Effector memory CD4-positive, alpha-beta T cell (primary cell): Measurements from ENCODE around the gene STXBP5.
"Not testable (repeated sequence)": the region's sequence is repeated elsewhere in the genome, so short reads cannot be mapped to it uniquely, and the experiment has no call there.

Source experiments
- DNase-seq, 3 donors: peaks; one replicate each; pipeline ENCODE4 v3.0.0-alpha.2; 2020
- H3K27ac ChIP-seq: 2 replicates; pipeline ENCODE4 v1.7.0; 2013; ENCODE audit warnings: mild to moderate bottlenecking, low read length, moderate library complexity; ENCODE audit not compliant: insufficient read depth, poor library complexity, severe bottlenecking
- H3K27me3 ChIP-seq: replicated peaks from 2 replicates; pipeline ENCODE4 v1.7.0; 2013; ENCODE audit warnings: mild to moderate bottlenecking, low read length; ENCODE audit not compliant: insufficient read depth, control insufficient read depth, poor library complexity, severe bottlenecking
- H3K36me3 ChIP-seq: 2 replicates; pipeline ENCODE4 v1.7.0; 2013; ENCODE audit warnings: mild to moderate bottlenecking, low read length, moderate library complexity; ENCODE audit not compliant: control insufficient read depth, insufficient read depth
- H3K4me1 ChIP-seq: 2 replicates; pipeline ENCODE4 v1.7.0; 2013; ENCODE audit warnings: low read length, mild to moderate bottlenecking; ENCODE audit not compliant: control insufficient read depth, insufficient read depth, poor library complexity, severe bottlenecking
- H3K4me3 ChIP-seq: 2 replicates; pipeline ENCODE4 v1.7.0; 2013; ENCODE audit warnings: low read length, low read depth, mild to moderate bottlenecking; ENCODE audit not compliant: insufficient read depth, poor library complexity, severe bottlenecking
- H3K9me3 ChIP-seq: 2 replicates; pipeline ENCODE4 v1.7.0; 2013; ENCODE audit warnings: mild to moderate bottlenecking, low read length, moderate library complexity; ENCODE audit not compliant: control insufficient read depth

Gene STXBP5

DNA sequence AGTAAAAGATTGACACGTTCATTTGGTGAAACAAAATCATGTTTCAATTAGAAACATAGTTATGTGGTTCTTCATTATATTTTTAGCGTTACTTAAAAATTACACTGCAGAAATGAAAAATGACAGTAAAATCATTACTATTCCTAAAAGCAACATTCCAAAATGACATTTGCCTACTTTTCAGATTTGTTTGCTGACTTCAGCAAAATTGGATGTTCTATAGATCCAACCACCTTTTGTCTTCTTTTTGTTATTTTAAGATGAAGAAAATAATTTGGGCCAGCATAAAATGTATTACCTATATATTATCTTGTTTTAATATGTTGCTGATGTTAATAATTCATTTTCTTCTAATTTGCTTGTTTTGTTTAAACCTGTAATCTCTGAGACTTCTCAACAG, 30.5 kb downstream of the STXBP5 start:
- Histone ChIP-seq H3K27me3 (no peaks in the 10 kb centered on the region), H3K27ac (no peak overlapping the region), H3K4me1 (no peaks in the 10 kb centered on the region), H3K36me3 (peaks cover 5% of the 10 kb centered on the region), H3K4me3 (no peak overlapping the region), H3K9me3 (no peaks in the 10 kb centered on the region)
- no peak for DNase-seq

DNA sequence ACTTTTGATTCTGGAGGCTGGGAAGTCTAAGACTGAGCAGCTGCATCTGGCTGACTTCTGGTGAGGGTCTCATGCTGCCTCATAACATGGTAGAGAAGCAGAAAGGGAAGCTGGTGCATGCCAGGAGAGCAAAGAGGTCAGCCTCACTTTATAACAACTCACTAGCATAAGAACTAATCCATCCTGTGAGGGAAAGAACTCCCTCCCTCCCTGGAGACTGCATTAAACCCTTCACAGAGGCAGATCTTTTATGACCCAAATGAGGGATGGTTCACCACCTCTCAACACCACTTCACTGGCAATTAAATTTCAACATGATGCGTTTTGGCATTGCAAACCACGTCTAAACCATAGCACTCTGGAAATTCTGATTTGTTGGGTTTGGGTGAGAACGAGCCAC, 33.9 kb downstream of the STXBP5 start:
- H3K4me3 ChIP-seq = no peak overlapping the region
- no peaks in the 10 kb centered on the region for H3K9me3 ChIP-seq
- no peak for DNase-seq
- no peaks in the 10 kb centered on the region for H3K27me3 ChIP-seq
- no peaks in the 10 kb centered on the region for H3K4me1 ChIP-seq
- H3K36me3 ChIP-seq = peaks cover 9% of the 10 kb centered on the region
- no peak overlapping the region for H3K27ac ChIP-seq

GRCh38 chr6:147238906-147239305, 34.7 kb downstream of the STXBP5 start:
- no peak overlapping the region for H3K4me3 ChIP-seq
- H3K9me3 ChIP-seq = no peaks in the 10 kb centered on the region
- no peaks in the 10 kb centered on the region for H3K27me3 ChIP-seq
- peaks cover 9% of the 10 kb centered on the region for H3K36me3 ChIP-seq
- H3K27ac ChIP-seq = no peak overlapping the region
- no peak for DNase-seq
- no peaks in the 10 kb centered on the region for H3K4me1 ChIP-seq

DNA sequence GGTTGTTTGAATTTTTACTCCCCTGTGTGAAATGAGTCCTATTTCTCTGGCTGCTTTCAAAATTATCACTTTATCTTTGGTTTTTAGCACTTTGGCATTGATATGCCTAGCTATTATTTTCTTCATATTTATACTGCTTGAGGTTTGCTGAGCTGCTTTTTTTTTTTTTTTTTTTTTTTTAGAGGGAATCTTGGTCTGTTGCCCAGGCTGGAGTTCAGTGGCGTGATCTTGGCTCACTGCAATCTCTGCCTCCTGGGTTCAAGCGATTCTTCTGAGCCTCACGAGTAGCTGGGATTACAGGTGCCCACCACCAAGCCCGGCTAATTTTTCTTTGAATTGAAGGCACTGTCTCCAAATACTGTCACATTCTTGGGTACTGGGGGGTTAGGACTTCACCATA, 40.6 kb downstream of the STXBP5 start:
- Histone ChIP-seq H3K4me1 (no peaks in the 10 kb centered on the region), H3K27me3 (no peaks in the 10 kb centered on the region), H3K27ac (no peak overlapping the region), H3K36me3 (peaks cover 4% of the 10 kb centered on the region), H3K9me3 (no peaks in the 10 kb centered on the region), H3K4me3 (no peak overlapping the region)
- DNase-seq = no peak

- DNase-seq = no peak
- Histone ChIP-seq H3K27me3 (no peaks in the 10 kb centered on the region), H3K4me3 (no peak overlapping the region), H3K9me3 (no peaks in the 10 kb centered on the region), H3K4me1 (no peaks in the 10 kb centered on the region), H3K36me3 (peaks cover 4% of the 10 kb centered on the region), H3K27ac (no peak overlapping the region)
Measured at GRCh38 chr6:147245693-147246092, 41.5 kb downstream of the STXBP5 start.

- peaks cover 5% of the 10 kb centered on the region for H3K36me3 ChIP-seq
- no peaks in the 10 kb centered on the region for H3K9me3 ChIP-seq
- H3K27me3 ChIP-seq = no peaks in the 10 kb centered on the region
- DNase-seq = no peak
- H3K27ac ChIP-seq = no peak overlapping the region
- no peaks in the 10 kb centered on the region for H3K4me1 ChIP-seq
- H3K4me3 ChIP-seq = no peak overlapping the region
Measured at GRCh38 chr6:147246853-147247635, 42.8 kb downstream of the STXBP5 start.

DNA sequence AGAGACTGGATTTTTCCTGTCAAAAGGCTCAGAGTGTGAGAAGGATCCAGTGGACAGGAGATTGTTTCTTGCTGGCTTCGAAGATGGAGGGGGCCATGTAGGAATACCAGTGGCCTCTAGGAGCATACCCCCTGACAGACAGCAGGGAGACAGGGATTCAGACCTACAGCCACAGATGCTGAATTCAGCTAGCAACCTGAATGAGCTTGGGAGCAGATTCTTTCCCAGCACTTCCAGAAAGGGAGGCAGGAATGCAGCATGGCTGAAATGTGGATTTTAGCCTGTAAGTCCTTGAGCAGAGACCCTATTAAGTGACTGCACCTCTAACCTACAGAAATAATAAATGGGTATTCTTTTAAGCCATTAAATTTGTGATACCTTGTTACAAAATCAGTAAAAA, 44.6 kb downstream of the STXBP5 start:
- H3K36me3 ChIP-seq = peaks cover 5% of the 10 kb centered on the region
- no peaks in the 10 kb centered on the region for H3K4me1 ChIP-seq
- DNase-seq = no peak
- no peaks in the 10 kb centered on the region for H3K27me3 ChIP-seq
- H3K9me3 ChIP-seq = no peaks in the 10 kb centered on the region
- no peak overlapping the region for H3K4me3 ChIP-seq
- H3K27ac ChIP-seq = no peak overlapping the region

DNA sequence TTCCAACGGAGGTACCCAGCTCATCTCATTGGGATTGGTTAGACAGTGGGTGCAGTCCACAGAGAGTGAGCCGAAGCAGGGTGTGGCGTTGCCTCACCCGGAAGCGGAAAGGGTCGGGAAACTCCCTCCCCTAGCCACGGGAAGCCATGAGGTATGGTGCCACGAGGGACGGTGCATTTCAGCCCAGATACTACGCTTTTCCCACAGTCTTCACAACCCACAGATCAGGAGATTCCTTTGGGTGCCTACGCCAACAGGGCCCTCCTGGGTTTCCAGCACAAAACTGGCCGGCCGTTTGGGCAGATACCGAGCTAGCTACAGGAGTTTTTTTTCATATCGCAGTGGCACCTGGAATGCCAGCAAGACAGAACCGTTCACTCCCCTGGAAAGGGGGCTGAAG, 46.9 kb downstream of the STXBP5 start:
- DNase-seq = no peak
- Histone ChIP-seq H3K27ac (no peak overlapping the region), H3K4me1 (no peaks in the 10 kb centered on the region)

GRCh38 chr6:147254929-147255473, 50.8 kb downstream of the STXBP5 start:
- DNase-seq, H3K4me3 ChIP-seq, H3K36me3 ChIP-seq, H3K27ac ChIP-seq, H3K9me3 ChIP-seq, H3K27me3 ChIP-seq, H3K4me1 ChIP-seq: not testable (repeated sequence)

More for the DNA sequence above, 46.9 kb downstream of the STXBP5 start:
- no peak overlapping the region for H3K4me3 ChIP-seq
- peaks cover 5% of the 10 kb centered on the region for H3K36me3 ChIP-seq
- H3K9me3 ChIP-seq = no peaks in the 10 kb centered on the region
- no peaks in the 10 kb centered on the region for H3K27me3 ChIP-seq

- Histone ChIP-seq H3K4me3 (no peak overlapping the region), H3K9me3 (no peaks in the 10 kb centered on the region)
Measured at GRCh38 chr6:147255948-147256674, 51.9 kb downstream of the STXBP5 start.

More at GRCh38 chr6:147255948-147256674, 51.9 kb downstream of the STXBP5 start:
- DNase-seq = no peak
- Histone ChIP-seq H3K4me1 (no peaks in the 10 kb centered on the region), H3K27ac (no peak overlapping the region), H3K27me3 (no peaks in the 10 kb centered on the region), H3K36me3 (peaks cover 5% of the 10 kb centered on the region)
